HG03442 (cell line): ENCODE measurements around the gene ZFYVE9.
"Not testable (repeated sequence)": the region's sequence is repeated elsewhere in the genome, so short reads cannot be mapped to it uniquely, and the experiment has no call there.

Experiments used
- ATAC-seq: cut with Tn5 transposase; IDR thresholded peaks from one replicate; pipeline ENCODE4 v1.9.1; 2021; ENCODE audit warnings: mild to moderate bottlenecking, moderate library complexity; ENCODE audit not compliant: unreplicated experiment

Gene ZFYVE9

GRCh38 chr1:52150946-52151345, 9.1 kb downstream of the ZFYVE9 start:
- no peak for ATAC-seq

GRCh38 chr1:52152572-52152971, 10.7 kb downstream of the ZFYVE9 start:
- no peak for ATAC-seq

GRCh38 chr1:52153010-52153409, 11.1 kb downstream of the ZFYVE9 start:
- no peak for ATAC-seq

- ATAC-seq, result no peak
Observed at GRCh38 chr1:52153898-52154297, 12.0 kb downstream of the ZFYVE9 start.

GRCh38 chr1:52156460-52156859, 14.6 kb downstream of the ZFYVE9 start:
- no peak for ATAC-seq

- no peak for ATAC-seq
Observed at GRCh38 chr1:52157582-52157981, 15.7 kb downstream of the ZFYVE9 start.

GRCh38 chr1:52158218-52158617, 16.3 kb downstream of the ZFYVE9 start:
- no peak for ATAC-seq

GRCh38 chr1:52159033-52159789, 17.3 kb downstream of the ZFYVE9 start:
- ATAC-seq, result no peak

- no peak for ATAC-seq
Observed at GRCh38 chr1:52162947-52163346, 21.1 kb downstream of the ZFYVE9 start.

GRCh38 chr1:52164604-52165003, 22.7 kb downstream of the ZFYVE9 start:
- ATAC-seq, result no peak

- no peak for ATAC-seq
Observed at GRCh38 chr1:52166996-52167753, 25.3 kb downstream of the ZFYVE9 start.

GRCh38 chr1:52168373-52169080, 26.6 kb downstream of the ZFYVE9 start:
- ATAC-seq, result no peak

GRCh38 chr1:52171149-52171548, 29.3 kb downstream of the ZFYVE9 start:
- not testable (repeated sequence) for ATAC-seq

GRCh38 chr1:52179073-52179472, 37.2 kb downstream of the ZFYVE9 start:
- ATAC-seq, result no peak

- ATAC-seq, result no peak
Observed at GRCh38 chr1:52180176-52180575, 38.3 kb downstream of the ZFYVE9 start.

GRCh38 chr1:52181759-52182158, 39.9 kb downstream of the ZFYVE9 start:
- not testable (repeated sequence) for ATAC-seq

GRCh38 chr1:52182328-52182727, 40.4 kb downstream of the ZFYVE9 start:
- ATAC-seq, result not testable (repeated sequence)

GRCh38 chr1:52182874-52183400, 41.0 kb downstream of the ZFYVE9 start:
- no peak for ATAC-seq

- ATAC-seq, result no peak
Observed at GRCh38 chr1:52186449-52186848, 44.6 kb downstream of the ZFYVE9 start.

- ATAC-seq, result no peak
Observed at GRCh38 chr1:52189898-52190480, 48.1 kb downstream of the ZFYVE9 start.
